Liver (tissue), 9 donors: ENCODE measurements around the gene UBE2F. TPM values are rescaled to one million over a fixed set of nuclear protein-coding genes. Genes with fewer than 3 reads are reported as not detected.

Source experiments
- DNase-seq: peaks from one replicate; pipeline ENCODE4 v3.0.0-alpha.2; 2017; ENCODE audit warnings: low spot score
- H3K27ac ChIP-seq, 2 donors: one replicate each; pipeline ENCODE4 v1.7.0; 2013; ENCODE audit warnings: inconsistent platforms in 2 of 2, low read length in 2 of 2, control low read depth in 1 of 2, low read depth in 1 of 2, mild to moderate bottlenecking in 1 of 2
- H3K27me3 ChIP-seq, 4 donors: one replicate each; pipeline versions ENCODE4 v1.6.1 to v1.7.0; 2013; ENCODE audit warnings: low read length in 3 of 4, inconsistent platforms in 1 of 4, mild to moderate bottlenecking in 1 of 4, moderate library complexity in 1 of 4; ENCODE audit not compliant: control insufficient read depth in 4 of 4, insufficient read depth in 4 of 4
- H3K36me3 ChIP-seq, 4 donors: one replicate each; pipeline versions ENCODE4 v1.6.1 to v1.7.0; 2013; ENCODE audit warnings: low read length in 3 of 4, mild to moderate bottlenecking in 3 of 4, low read depth in 1 of 4, moderate library complexity in 1 of 4; ENCODE audit not compliant: control insufficient read depth in 4 of 4, insufficient read depth in 3 of 4
- H3K4me1 ChIP-seq, 4 donors: one replicate each; pipeline versions ENCODE4 v1.6.1 to v1.7.0; 2013; ENCODE audit warnings: low read length in 3 of 4, mild to moderate bottlenecking in 3 of 4, moderate library complexity in 1 of 4; ENCODE audit not compliant: control insufficient read depth in 4 of 4, insufficient read depth in 4 of 4
- H3K4me3 ChIP-seq, 3 donors: one replicate each; pipeline versions ENCODE4 v1.6.1 to v1.7.0; 2013; ENCODE audit warnings: low read length in 3 of 3, control low read depth in 1 of 3, low read depth in 1 of 3, mild to moderate bottlenecking in 1 of 3
- H3K9ac ChIP-seq, 2 donors: one replicate each; pipeline ENCODE4 v1.7.0; 2013; ENCODE audit warnings: low read length in 2 of 2, mild to moderate bottlenecking in 2 of 2, moderate library complexity in 2 of 2, control low read depth in 1 of 2, low read depth in 1 of 2
- H3K9me3 ChIP-seq, 4 donors: one replicate each; pipeline versions ENCODE4 v1.6.1 to v1.7.0; 2013; ENCODE audit warnings: low read length in 3 of 4; ENCODE audit not compliant: control insufficient read depth in 4 of 4
- ATF3 ChIP-seq: IDR thresholded peaks from 2 replicates; pipeline ENCODE4 v1.6.1; 2016; ENCODE audit warnings: antibody characterized with exemption
- CTCF ChIP-seq: fragments of 150-350 bp; IDR thresholded peaks from 2 replicates; pipeline ENCODE4 v1.5.1; 2017; ENCODE audit warnings: improper control_type of control experiment, low read depth, low read length; ENCODE audit not compliant: missing input control
- EGR1 ChIP-seq, 2 donors: IDR thresholded peaks; 2 replicates each; pipeline ENCODE4 v1.6.1; 2016 to 2018; ENCODE audit warnings: antibody characterized with exemption in 2 of 2, low read depth in 2 of 2
- FOXA1 ChIP-seq: IDR thresholded peaks from 2 replicates; pipeline ENCODE4 v1.6.1; 2016; ENCODE audit warnings: antibody characterized with exemption
- FOXA2 ChIP-seq: IDR thresholded peaks from 2 replicates; pipeline ENCODE4 v1.6.1; 2016; ENCODE audit warnings: antibody characterized with exemption
- HNF4A ChIP-seq, 2 donors: conservative IDR thresholded peaks; 2 replicates each; pipeline ENCODE4 v1.6.1; 2016; ENCODE audit warnings: antibody characterized with exemption in 2 of 2, mild to moderate bottlenecking in 2 of 2
- HNF4G ChIP-seq: IDR thresholded peaks from 2 replicates; pipeline ENCODE4 v1.6.1; 2016; ENCODE audit warnings: antibody characterized with exemption
- JUND ChIP-seq, 2 donors: IDR thresholded peaks; 2 replicates each; pipeline ENCODE4 v1.6.1; 2016; ENCODE audit warnings: antibody characterized with exemption in 2 of 2
- NR2F2 ChIP-seq: IDR thresholded peaks from 2 replicates; pipeline ENCODE4 v1.6.1; 2016; ENCODE audit warnings: antibody characterized with exemption
- RAD21 ChIP-seq, 2 donors: IDR thresholded peaks; 2 replicates each; pipeline ENCODE4 v1.6.1; 2016; ENCODE audit warnings: antibody characterized with exemption in 2 of 2, mild to moderate bottlenecking in 2 of 2
- RXRA ChIP-seq, 2 donors: IDR thresholded peaks; 2 replicates each; pipeline ENCODE4 v1.6.1; 2017 to 2018; ENCODE audit warnings: antibody characterized with exemption in 2 of 2, mild to moderate bottlenecking in 1 of 2
- SP1 ChIP-seq: IDR thresholded peaks from 2 replicates; pipeline ENCODE4 v1.6.1; 2018; ENCODE audit warnings: antibody characterized with exemption, mild to moderate bottlenecking
- TAF1 ChIP-seq: conservative IDR thresholded peaks from 2 replicates; pipeline ENCODE4 v1.6.1; 2016; ENCODE audit warnings: antibody characterized with exemption, mild to moderate bottlenecking
- YY1 ChIP-seq: IDR thresholded peaks from 2 replicates; pipeline ENCODE4 v1.6.1; 2016; ENCODE audit warnings: antibody characterized with exemption, mild to moderate bottlenecking
- ZBTB33 ChIP-seq: IDR thresholded peaks from 2 replicates; pipeline ENCODE4 v1.6.1; 2016; ENCODE audit warnings: antibody characterized with exemption
- WGBS: extraction: QIAGEN DNeasy Blood & Tissue Kit; methylation state at CpG from one replicate; pipeline ENCODE4 v1.1.7; 2013; 5-methylcytosine and 5-hydroxymethylcytosine counted together
- polyA plus RNA-seq, 2 donors: library from polyadenylated mRNA; stranded (reverse) in 1 of 2; unstranded in 1 of 2; fragments of 200-250 nt in 1 of 2; fragments of >200 nt in 1 of 2; fragmentation: Nextera tagmentation in 1 of 2; extraction: Ambion mirVana in 1 of 2; gene quantifications; one replicate each; pipeline versions ENCODE4 v1.2.1 to v1.2.3, GENCODE V29; 2013 to 2015
- total RNA-seq, 2 donors: library from RNA; depleted of rRNA; stranded (reverse); fragments of >200 nt; gene quantifications; one replicate each; pipeline ENCODE4 v1.2.3, GENCODE V29; 2014
- TF ChIP-seq, protein P1 (sequence below): IDR thresholded peaks from 2 replicates; pipeline ENCODE4 v1.6.1; 2016; ENCODE audit warnings: antibody characterized with exemption, mild to moderate bottlenecking
- TF ChIP-seq, protein P2 (sequence below): IDR thresholded peaks from 2 replicates; pipeline ENCODE4 v1.6.1; 2016; ENCODE audit warnings: antibody characterized with exemption
- donor health status: healthy.
- donor health status: healthy.
- donor health status: healthy.
- donor health status: healthy.
- donor health status: healthy.

The UBE2F gene
- total and polyA plus RNA-seq, 4 donors = 30.5 to 55.3 (median 32.1) TPM

GRCh38 chr2:237977380-237977779, 10.6 kb downstream of the UBE2F start:
- TF ChIP-seq SP1 (no peak), JUND (IDR thresholded peaks at IDR 0.05) (no peak), NR2F2 (no peak), ZBTB33 (no peak), RAD21 (IDR thresholded peaks at IDR 0.05) (no peak), TAF1 (no peak), RXRA (IDR thresholded peaks at IDR 0.05) (no peak), ATF3 (no peak)
- TF ChIP-seq, protein P1, sequence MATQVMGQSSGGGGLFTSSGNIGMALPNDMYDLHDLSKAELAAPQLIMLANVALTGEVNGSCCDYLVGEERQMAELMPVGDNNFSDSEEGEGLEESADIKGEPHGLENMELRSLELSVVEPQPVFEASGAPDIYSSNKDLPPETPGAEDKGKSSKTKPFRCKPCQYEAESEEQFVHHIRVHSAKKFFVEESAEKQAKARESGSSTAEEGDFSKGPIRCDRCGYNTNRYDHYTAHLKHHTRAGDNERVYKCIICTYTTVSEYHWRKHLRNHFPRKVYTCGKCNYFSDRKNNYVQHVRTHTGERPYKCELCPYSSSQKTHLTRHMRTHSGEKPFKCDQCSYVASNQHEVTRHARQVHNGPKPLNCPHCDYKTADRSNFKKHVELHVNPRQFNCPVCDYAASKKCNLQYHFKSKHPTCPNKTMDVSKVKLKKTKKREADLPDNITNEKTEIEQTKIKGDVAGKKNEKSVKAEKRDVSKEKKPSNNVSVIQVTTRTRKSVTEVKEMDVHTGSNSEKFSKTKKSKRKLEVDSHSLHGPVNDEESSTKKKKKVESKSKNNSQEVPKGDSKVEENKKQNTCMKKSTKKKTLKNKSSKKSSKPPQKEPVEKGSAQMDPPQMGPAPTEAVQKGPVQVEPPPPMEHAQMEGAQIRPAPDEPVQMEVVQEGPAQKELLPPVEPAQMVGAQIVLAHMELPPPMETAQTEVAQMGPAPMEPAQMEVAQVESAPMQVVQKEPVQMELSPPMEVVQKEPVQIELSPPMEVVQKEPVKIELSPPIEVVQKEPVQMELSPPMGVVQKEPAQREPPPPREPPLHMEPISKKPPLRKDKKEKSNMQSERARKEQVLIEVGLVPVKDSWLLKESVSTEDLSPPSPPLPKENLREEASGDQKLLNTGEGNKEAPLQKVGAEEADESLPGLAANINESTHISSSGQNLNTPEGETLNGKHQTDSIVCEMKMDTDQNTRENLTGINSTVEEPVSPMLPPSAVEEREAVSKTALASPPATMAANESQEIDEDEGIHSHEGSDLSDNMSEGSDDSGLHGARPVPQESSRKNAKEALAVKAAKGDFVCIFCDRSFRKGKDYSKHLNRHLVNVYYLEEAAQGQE = no peak
- no peak for DNase-seq
- Histone ChIP-seq H3K27ac (no peak overlapping the region), H3K4me1 (peaks cover 0 to 1% (median 0%) of the 10 kb centered on the region in 4 donors), H3K27me3 (no peaks in the 10 kb centered on the region), H3K9ac (no peak overlapping the region), H3K4me3 (no peak overlapping the region), H3K36me3 (peaks cover 4 to 11% (median 7%) of the 10 kb centered on the region in 4 donors), H3K9me3 (no peaks in the 10 kb centered on the region)
- WGBS = 95% methylated on average over 2 of the region's 2 CpGs

DNA sequence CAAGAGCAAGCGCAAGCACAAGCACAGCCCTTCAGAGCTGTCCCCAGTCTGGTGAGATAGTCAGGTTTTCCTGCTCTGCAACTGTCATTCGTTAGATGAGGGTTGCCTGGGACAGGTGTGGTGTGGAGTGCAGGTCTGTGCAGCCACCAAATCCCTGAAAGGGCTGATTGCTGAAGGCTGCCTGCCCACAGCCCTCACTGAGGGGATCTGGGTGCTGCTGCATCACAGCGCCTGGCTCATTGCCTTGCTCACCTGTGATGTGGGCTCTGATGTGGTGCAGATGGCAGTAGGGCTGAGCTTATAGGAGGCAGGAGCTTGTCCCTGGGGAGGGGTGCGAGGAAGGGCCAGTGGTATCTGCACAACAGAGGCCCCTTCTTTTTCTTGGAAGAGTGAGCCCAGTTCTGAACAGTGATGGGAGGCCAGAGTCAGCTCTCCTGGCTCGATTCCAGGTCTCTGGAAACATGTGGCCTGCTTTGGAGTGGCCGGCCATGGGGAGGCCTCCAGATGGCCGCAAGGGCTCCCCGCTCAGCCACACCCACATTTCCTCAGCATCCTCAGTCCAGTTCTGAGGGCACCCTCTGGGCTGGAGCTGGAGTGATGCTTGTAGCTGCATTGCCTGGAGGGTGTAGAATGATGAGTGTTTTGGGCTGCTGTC, 11.4 kb downstream of the UBE2F start:
- no peak for DNase-seq
- Histone ChIP-seq H3K36me3 (peaks cover 4 to 11% (median 7%) of the 10 kb centered on the region in 4 donors), H3K27me3 (no peaks in the 10 kb centered on the region), H3K4me1 (peaks cover 0 to 1% (median 0%) of the 10 kb centered on the region in 4 donors), H3K9ac (no peak overlapping the region), H3K27ac (no peak overlapping the region), H3K4me3 (no peak overlapping the region), H3K9me3 (no peaks in the 10 kb centered on the region)
- 91% methylated on average over 8 of the region's 8 CpGs for WGBS
- no peak for TF ChIP-seq FOXA1
- TF ChIP-seq SP1 = no peak
- TF ChIP-seq ATF3 = no peak
- TF ChIP-seq CTCF = no peak
- TF ChIP-seq RAD21 (IDR thresholded peaks at IDR 0.05) = no peak
- no peak for TF ChIP-seq TAF1
- TF ChIP-seq, protein P1 = no peak
- TF ChIP-seq EGR1 (IDR thresholded peaks at IDR 0.05; ENCODE audit: low read depth in 2 of 2) = no peak
- no peak for TF ChIP-seq NR2F2
- TF ChIP-seq ZBTB33 = no peak
- TF ChIP-seq, protein P2, sequence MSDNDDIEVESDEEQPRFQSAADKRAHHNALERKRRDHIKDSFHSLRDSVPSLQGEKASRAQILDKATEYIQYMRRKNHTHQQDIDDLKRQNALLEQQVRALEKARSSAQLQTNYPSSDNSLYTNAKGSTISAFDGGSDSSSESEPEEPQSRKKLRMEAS = no peak
- no peak for TF ChIP-seq YY1
- TF ChIP-seq FOXA2 = no peak
- no peak for TF ChIP-seq HNF4G
- TF ChIP-seq JUND (IDR thresholded peaks at IDR 0.05) = no peak
- no peak for TF ChIP-seq HNF4A (conservative IDR thresholded peaks at IDR 0.05)
